Activated naive CD4-positive, alpha-beta T cell treated with anti-CD3 and anti-CD28 coated beads, Interleukin-2, amount 10 ng/mL, durations not matched to agents 5 hours and 36 hours (primary cell): Measurements from ENCODE around the gene SLC35A2. TPM values are rescaled to one million over a fixed set of nuclear protein-coding genes. Genes with fewer than 3 reads are reported as not detected.

Experiments used
- total RNA-seq, 2 experiments: library from RNA; stranded (reverse); gene quantifications; one replicate each; pipeline ENCODE4 v1.2.3, GENCODE V29; 2021

The SLC35A2 gene
- 10 to 100 TPM; 17.7 to 21.5 TPM for total RNA-seq

DNA sequence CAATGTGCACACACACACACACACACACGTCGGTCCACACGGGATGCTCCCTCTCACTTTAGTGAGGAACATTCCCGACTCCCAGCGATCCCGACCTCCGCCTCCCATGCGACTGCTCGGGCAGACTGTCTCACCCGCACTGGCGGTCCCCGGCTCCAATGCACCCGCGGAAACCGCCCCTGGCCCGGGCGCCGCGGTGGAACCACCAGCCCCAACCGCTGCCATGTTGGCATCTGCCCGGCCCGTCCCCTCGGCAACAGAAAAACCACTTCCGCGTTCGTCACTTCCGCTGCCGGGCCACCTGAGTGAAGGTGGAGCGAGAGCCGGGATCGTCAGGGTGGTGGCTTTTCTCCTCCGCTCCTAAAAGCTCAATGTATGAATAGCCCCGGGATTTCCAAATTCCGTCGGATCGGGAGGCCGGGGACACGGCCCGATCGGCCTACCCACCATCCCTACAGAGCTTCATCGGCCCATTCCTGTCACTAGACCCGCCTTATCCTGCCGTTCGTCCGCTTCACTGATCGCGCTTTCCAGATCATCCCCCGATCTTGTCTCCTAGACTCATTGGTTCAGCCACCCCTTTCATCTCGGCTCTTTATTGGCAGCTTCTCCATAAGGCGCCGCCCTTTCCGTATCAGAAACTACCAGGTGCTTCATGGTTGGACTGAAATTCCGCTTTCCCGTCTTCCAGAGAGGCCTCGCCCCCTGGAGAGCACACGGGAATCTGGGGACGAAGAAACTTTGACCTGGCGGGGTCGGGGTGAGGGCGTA is at the start of gene SLC35A2:
Gene SLC35A2, minus strand, starts transcription at position 235 of the 771 bp plus-strand sequence. Its CDS starts 10 bp downstream, at position 225.

DNA sequence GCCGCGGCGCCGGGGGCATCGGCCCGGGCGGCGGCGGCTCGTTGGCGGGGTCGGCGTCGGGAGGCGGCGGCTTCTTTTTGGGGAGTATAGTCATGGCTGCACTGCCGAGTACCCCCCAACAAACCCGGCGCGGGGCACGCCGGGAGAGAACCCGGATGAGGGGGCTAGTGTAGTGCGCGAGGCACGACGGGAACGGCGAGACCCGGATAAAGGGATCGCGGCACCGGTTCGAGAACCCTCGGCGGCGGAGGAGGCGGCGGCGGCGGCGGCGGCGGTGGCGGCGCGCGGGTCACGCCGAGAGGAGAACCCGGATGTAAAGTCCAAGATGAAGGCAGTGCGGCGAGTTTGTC is 46.0 kb upstream of the SLC35A2 start, which contains the start of gene OTUD5:
Gene OTUD5, minus strand, starts transcription at position 131 of the 350 bp plus-strand sequence. Its CDS starts 37 bp downstream, at position 94.

DNA sequence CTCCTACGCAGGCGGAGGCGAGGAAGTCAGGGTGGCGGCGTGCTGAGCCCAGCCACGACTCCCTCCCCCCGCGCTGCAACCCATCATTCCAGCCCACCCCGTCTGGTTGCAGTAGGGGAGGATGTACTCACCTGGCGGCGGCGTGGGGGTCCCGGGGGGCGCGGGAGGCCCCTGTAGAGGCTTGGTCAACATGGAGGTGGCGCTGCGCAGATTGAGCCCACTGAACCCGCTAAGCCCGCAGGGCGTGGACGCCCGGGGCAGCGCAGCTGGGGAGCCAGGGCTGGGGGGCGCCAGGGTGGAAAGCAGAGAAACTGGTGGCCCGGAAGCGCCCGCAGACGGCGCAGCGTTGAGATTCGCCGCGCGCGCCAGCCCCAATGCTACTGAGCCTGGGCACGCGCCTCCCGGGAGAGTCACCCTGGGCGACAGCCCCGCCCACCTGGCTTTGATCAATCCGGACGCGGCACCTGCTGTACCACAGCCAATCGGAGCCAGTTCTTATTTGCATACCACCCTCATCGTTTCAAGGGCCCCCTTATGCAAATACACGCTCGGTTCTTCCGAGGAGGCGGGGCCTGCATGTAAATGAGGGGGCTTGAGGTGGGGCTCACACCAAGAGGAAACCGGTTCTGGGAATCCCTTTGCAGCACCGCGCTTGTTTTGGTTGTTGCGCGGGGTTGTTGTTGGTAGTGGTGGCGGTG is 7.3 kb upstream of the SLC35A2 start, which contains the start of gene PIM2:
Gene PIM2, minus strand, starts transcription at position 382 of the 698 bp plus-strand sequence. Its CDS starts 190 bp downstream, at position 192.

DNA sequence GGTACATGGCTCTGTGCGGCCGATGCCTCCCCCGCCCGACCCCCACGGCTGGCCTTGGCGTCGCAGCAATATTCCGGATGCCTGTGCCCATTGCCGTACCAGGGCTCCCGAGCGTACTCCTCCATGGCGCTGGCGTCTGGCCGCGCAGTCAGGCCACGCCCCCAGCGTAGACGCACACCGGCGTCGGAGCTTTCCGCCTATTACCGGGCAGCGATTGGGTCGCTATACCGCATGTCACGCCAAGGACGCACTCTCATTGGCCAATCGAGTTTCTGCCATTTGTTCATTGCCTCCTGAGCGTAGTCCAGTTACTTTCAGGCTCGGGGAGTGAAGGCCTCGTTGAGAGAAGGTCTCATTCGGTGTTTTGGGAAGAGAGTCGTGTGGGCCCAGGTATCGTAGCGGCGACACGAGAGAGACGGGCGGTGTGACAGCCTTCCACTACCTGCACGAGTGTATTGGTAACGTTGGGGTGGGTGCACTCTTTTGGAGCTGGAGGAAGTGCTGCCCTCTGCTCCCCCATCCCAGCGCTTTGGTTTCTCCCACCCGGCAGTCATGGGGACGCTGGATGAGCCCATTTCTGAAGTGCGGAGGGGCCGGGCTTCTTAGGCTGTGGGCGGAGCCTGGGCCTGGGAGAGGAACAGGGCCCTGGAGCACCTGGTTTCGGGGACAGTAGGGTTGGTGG is 13.7 kb downstream of the SLC35A2 start, which contains the start of the genes PQBP1 and TIMM17B:
Gene PQBP1, plus strand, starts transcription at position 306 of the 682 bp plus-strand sequence. CDS start 580 bp downstream, outside the sequence.
Gene TIMM17B, minus strand, starts transcription at position 144 of the 682 bp plus-strand sequence. Its CDS starts 19 bp downstream, at position 125.

Other genes with a start within 250 kb of the SLC35A2 start
- 100 to 1,000 TPM; 155 to 171 TPM for gene WAS, start 227.8 kb downstream of the SLC35A2 start, total RNA-seq
- 10 to 100 TPM; 22.9 to 24.2 TPM for gene SUV39H1, start 214.9 kb downstream of the SLC35A2 start, total RNA-seq
- gene GLOD5, start 149.9 kb downstream of the SLC35A2 start, total RNA-seq = not detected
- not detected for gene GATA1, start 125.1 kb downstream of the SLC35A2 start, total RNA-seq
- 100 to 1,000 TPM; 103 to 104 TPM for gene HDAC6, start 109.6 kb downstream of the SLC35A2 start, total RNA-seq
- gene ERAS, start 85.1 kb downstream of the SLC35A2 start, total RNA-seq = not detected
- under 1 TPM; 0.38 to 0.91 TPM for gene PCSK1N, start 76.0 kb downstream of the SLC35A2 start, total RNA-seq
- 10 to 100 TPM; 38.8 to 39.9 TPM for gene TIMM17B, start 13.9 kb downstream of the SLC35A2 start, total RNA-seq
- gene PQBP1, start 13.7 kb downstream of the SLC35A2 start, total RNA-seq = 10 to 100 TPM; 93.7 to 97.5 TPM
- gene PIM2, start 7.4 kb upstream of the SLC35A2 start, total RNA-seq = 100 to 1,000 TPM; 297 to 304 TPM
- 10 to 100 TPM; 54.1 to 55.2 TPM for gene OTUD5, start 46.0 kb upstream of the SLC35A2 start, total RNA-seq
- gene KCND1, start 60.2 kb upstream of the SLC35A2 start, total RNA-seq = 1 to 10 TPM; 3.5 to 4.2 TPM
- gene GRIPAP1, start 90.6 kb upstream of the SLC35A2 start, total RNA-seq = 100 to 1,000 TPM in 1 of 2 experiments, 10 to 100 TPM in 1; 97.9 to 104 TPM
- 10 to 100 TPM; 25.8 to 26.5 TPM for gene TFE3, start 131.7 kb upstream of the SLC35A2 start, total RNA-seq
- 1 to 10 TPM; 7.5 TPM for gene CCDC120, start 147.4 kb upstream of the SLC35A2 start, total RNA-seq
- gene PRAF2, start 162.4 kb upstream of the SLC35A2 start, total RNA-seq = 10 to 100 TPM; 23.8 to 26.7 TPM
- 10 to 100 TPM; 63.5 to 66.2 TPM for gene WDR45, start 168.2 kb upstream of the SLC35A2 start, total RNA-seq
- gene GPKOW, start 212.1 kb upstream of the SLC35A2 start, total RNA-seq = 10 to 100 TPM; 40.2 to 43.1 TPM